Right hindlimb (tissue), 1 donor: ENCODE data around the gene NOXA1.
"Not testable (repeated sequence)": the region's sequence is repeated elsewhere in the genome, so short reads cannot be mapped to it uniquely, and the experiment has no call there.

ENCODE experiments used
- DNase-seq: peaks from one replicate; pipeline ENCODE4 v3.0.0-alpha.2; 2018

NOXA1 gene, protein sequence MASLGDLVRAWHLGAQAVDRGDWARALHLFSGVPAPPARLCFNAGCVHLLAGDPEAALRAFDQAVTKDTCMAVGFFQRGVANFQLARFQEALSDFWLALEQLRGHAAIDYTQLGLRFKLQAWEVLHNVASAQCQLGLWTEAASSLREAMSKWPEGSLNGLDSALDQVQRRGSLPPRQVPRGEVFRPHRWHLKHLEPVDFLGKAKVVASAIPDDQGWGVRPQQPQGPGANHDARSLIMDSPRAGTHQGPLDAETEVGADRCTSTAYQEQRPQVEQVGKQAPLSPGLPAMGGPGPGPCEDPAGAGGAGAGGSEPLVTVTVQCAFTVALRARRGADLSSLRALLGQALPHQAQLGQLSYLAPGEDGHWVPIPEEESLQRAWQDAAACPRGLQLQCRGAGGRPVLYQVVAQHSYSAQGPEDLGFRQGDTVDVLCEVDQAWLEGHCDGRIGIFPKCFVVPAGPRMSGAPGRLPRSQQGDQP

DNA sequence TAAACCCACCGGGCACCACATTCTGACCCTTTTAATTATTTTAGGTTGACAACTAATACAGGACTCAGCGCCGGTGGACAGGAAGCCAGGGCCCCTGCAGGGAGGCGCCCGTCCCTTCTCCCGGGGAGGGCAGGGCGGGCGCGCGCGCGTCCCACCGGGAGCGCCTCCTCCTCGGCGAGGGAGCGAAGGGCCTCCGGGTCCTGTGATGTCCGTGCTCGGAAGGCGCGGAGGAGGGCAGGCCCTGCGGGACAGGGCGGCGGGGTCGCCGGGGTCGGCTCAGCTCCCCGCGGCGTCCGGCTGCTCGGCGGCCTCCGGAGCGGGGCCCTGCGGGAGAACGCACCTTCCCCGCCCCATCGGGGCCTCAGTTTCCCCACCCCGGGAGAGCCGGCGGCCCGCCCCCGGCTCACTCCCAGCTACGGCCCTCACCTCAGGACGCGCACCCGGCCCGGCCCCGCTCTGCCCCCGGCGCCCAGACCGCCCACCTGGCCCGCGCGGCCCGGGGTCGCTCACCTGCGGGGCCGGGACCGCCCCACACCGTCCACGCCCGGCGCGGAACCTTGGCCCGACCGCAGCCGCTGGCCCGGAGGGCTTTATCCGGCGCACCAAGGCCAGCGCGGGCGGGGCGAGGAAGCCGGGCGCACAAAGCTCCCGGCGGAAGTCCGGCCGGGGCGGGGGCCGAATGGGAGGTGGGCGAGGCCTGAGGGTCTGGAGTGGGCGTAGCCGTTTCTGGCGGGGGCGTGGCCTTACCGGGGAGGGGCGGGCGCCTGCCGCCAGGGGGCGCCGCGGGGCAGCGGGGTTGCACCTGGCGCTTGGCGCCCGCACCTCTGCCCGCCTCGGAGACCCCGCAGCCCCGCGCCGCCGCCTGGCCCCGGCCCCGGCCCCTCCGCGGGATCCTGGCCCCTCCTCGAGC, at the start of gene NOXA1, which contains the start of gene EXD3:
Gene NOXA1, plus strand, starts transcription at position 790 of the 910 bp plus-strand sequence. CDS start 137 bp downstream, outside the sequence.
Gene EXD3, minus strand, starts transcription at position 559 of the 910 bp plus-strand sequence. CDS start 27,805 bp downstream, outside the sequence.
- DNase-seq, result peak; percentile 91

DNA sequence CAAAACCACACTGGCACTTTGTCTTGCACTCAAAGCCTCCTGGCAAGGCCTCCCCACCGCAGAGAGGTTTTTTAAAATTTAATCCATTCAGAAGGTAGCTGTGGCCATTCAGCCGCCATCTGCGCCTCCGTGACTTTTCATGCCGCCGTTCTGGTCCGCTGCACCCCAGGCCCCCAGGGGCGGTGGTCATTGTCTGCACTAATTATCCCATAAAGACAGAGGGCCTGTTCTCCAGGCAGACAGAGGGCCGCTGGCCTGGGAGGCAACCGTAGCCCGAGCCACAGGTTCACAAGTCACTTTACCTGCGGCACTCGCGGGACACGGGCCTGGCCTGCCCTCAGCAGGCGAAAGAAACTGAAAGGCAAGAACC, 49.6 kb upstream of the NOXA1 start:
- DNase-seq, result no peak

DNA sequence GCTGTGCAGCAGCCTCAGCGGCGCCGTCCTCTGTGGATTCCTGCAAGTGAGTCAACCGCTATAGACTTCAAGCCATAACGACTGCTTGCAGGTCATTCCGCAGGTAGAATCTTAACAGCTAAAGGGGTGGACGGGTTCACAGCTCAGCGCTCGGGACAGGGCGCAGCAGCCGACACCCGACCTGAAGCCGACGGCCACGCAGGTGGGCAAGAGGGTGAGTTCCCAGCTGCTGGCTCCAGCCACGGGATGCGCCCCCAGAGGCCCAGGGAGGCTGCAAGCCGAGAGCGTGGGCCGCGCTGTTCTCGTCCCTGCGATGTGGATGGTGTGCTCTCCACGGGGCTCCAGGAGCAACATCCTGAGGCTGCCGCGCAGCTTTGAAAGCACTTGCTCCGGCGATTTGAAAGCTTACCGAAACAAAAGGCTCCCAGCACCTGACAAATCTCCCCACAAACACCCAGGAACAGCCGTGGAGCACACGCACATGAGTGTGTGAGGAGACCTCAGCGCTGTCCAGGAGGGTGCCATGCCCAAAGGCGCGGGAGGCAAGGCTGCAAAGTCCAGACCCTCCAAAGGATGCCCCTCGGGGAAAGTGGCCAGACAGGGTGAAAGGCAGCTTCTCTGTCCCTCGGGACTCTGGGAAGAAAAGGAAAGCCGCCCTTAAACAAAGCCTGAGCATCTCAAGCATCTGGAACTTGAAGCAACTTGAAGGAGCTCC, 48.9 kb upstream of the NOXA1 start:
- peak; percentile 13 for DNase-seq

DNA sequence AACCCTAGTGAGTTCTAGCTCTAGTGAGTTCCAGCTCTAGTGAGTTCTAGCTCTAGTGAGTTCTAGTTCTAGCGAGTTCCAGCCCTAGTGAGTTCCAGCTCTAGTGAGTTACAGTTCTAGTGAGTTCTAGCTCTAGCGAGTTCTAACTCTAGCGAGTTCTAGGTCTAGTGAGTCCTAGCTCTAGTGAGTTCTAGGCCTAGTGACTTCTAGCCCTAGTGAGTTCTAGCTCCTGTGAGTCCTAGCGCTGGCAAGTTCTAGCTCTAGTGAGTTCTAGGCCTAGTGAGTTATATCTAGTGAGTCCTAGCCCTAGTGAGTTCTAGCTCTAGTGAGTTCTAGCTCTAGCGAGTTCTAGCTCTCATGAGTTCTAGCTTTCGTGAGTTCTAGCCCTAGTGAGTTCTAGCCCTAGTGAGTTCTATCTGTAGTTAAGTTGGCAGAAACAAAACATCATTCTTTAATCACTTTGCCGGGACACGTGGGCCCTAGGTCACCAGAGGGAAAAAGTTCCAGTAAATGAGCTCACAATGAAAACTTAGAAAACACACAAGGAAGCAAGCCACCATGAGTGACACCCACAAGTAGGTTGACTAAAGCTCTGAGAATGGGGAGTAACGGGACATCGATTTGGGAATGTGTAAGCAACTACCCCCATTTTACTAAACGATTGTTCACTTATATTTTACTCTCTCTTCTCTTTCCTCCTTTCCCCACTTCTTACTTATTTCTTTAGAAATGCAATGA, 47.7 kb upstream of the NOXA1 start:
- no peak for DNase-seq

DNA sequence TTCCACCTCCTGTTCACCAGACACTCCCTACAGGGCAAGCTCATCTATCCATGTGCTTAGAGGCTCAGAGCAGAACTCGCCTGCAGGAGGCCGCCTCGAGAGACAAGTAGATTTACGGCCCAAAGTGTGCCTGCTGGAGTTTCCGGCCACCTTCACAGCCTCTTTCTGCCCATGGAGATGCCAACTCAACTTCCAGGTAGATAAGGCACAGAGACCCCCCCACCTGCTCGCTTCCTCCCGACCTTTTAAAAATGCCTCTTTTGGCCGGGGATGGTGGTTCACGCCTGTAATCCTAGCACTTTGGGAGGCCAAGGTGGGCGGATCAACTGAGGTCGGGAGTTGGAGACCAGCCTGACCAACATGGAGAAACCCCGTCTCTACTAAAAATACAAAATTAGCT, 46.8 kb upstream of the NOXA1 start:
- DNase-seq, result no peak

DNA sequence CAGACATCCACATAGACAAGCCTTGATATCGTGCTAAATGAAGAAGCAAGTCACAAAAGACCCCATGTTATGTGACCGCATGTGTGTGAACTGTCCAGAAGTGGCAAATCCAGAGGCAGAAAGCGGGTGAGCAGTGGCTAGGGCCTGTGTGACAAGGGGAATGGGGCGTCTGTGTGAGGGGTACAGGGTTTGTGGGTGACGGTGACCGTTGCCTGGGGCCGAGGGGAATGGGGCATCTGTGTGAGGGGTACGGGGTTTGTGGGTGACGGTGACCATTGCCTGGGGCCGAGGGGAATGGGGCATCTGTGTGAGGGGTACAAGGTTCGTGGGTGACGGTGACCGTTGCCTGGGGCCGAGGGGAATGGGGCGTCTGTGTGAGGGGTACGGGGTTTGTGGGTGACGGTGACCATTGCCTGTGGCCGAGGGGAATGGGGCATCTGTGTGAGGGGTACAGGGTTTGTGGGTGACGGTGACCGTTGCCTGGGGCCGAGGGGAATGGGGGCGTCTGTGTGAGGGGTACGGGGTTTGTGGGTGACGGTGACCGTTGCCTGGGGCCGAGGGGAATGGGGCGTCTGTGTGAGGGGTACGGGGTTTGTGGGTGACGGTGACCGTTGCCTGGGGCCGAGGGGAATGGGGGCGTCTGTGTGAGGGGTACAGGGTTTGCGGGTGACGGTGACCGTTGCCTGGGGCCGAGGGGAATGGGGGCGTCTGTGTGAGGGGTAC, 44.3 kb upstream of the NOXA1 start:
- not testable (repeated sequence) for DNase-seq

DNA sequence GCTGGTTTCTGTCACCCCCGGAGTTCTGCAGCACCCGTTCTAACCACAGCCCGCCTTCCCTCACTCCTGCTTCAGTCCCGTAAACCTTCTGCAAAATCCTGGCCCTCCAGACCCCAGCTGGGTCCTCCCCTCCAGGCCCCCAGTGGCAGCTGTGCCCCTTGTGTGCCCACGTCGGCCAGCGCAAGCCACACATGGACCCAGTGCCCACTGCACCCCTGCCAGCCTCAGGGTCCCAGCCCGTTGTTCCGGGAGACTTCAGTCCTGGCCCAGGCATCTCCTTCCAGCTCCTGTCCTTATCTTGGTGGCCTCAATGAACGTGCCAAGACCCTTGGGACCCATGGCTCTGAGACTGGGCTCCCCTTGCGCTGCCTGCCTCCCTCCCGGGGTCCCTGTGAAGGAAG, 43.4 kb upstream of the NOXA1 start:
- peak; percentile 10 for DNase-seq

DNA sequence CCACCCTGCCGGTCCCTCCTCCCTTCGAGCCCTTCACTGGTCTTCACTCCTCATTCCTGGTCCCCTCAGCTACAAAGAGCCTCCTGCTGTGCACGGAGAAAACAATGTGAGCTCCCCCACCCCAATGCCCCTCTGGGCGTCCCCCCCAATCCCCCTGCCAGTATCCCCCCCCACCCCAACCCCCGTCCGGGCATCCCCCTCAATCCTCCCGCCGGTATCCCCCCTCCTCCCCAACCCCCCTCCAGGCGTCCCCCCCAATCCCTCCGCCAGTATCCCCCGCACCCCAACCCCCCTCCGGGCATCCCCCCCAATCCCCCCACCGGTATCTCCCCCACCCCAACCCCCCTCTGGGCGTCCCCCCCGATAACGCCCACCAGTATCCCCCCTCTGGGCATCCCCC, 43.0 kb upstream of the NOXA1 start:
- no peak for DNase-seq

DNA sequence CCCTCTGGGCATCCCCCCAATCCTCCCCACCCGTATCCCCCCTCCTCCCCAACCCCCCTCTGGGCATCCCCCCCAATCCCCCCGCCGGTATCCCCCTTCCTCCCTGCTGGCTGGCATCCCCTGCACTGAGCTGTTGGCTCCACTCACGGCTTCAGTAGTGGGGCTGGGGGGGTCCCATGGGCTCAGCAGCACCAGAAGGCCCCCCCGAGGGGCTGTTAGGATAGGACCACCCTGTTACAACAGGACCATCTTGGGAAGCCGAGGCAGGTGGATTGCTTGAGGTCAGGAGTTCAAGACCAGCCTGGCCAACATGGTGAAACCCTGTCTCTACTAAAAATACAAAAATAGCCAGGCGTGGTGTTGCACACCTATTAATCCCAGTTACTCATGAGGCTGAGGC, 42.6 kb upstream of the NOXA1 start:
- DNase-seq, result no peak

DNA sequence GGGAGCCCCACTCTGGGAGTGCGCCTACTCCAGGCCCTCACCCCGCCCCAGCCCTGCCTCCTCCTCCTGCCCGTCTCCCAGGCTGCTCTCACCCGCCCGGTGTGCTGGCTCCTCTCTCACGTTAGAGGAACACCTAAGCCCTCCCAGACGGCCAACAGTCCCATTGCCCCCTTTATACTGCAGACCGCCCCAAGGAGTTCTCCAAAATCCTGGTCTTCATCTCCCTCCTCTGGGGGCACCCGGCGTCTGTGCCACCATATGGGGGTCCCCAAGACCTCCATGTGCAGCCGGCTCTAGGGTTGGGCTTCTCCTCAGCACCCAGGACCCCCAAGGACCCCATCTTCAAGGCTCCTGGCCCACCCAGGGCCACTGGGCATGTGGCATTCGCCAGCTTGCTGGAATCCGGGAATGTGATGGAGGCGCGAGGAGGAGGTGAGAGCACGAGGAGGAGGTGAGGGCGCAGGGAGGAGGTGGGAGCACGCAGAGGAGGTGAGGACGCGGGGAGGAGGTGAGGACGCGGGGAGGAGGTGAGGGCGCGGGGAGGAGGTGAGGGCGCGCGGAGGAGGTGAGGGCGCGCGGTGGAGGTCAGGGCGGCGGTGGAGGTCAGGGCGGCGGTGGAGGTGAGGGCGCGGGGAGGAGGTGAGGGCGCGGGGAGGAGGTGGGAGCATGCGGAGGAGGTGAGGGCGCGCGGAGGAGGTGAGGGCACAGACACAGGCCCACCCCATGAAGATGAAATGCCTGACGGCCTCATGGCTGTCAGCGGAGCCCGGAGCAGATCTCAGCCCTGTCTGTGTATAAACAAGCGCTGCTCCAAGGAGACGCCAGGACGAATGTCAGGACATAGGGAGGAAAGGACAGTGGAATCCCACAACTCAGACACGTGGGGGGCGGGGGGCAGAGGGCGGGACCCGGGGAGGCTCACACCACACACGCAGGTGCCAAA, 41.4 kb upstream of the NOXA1 start:
- peak; percentile 12 for DNase-seq

DNA sequence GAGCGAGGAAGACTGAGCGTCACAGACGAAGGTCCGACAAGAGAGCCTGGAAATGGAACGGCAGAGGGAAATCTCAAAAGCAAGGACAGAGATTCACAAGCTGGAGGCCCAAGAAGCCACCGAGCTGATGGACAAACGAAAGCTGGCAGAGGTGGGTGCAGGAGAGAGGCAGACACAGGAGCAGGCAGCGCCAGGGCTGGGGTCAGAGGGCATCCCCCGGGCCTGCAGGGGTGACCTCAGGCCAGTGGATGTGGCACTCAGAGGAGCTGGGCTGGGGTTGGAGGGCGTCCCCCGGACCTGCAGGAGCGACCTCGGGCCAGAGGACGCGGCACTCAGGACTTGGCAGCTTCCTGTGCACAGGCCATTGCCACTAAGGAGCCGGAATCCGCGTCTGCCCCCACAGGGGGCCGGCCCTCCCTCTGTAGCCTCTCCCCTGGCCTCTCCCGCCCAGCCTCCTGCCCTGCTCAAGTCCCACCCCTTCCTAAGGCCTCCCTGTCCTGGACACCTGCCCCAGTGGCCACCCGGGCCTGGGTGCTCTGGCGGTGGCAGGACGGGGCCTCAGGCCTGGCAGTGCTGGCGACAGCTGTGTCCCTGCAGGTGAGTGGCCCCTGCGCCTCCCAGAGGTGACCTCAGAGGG, 40.6 kb upstream of the NOXA1 start:
- DNase-seq, result peak; percentile 19

DNA sequence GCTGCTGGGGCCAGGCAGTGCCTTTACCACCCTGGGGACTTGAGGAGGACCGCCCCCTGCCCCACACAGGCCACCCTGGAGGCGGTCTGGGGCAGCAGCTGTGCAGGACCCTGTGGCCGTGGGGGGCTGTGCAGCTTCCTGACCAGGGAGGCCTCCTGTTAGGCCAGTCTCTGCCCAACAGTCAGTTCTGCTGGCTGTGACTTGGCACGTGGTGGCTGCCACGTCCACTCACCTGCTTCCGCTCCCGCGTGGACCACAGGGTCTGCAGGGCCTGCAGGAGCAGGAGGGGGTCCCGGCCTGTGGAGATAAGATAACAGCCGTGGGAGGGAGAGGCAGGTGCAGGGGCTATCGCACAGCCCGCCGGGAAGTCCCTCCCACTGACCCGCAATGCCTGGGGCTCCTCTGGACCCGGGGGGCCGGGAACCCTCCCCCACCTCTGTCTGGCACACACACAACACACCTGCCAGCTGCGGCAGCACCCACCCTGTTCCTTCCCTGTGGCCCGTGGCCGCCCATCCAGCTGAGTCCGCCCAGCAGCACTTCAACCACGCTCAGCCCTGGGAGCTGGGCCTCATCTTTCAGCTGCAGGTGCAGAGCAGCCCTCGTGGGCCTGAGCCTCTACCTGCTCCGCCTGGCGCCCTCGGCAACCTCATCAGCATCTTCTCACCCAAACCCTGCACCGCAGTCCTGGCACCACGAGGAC, 40.0 kb upstream of the NOXA1 start:
- DNase-seq, result peak; percentile 14

DNA sequence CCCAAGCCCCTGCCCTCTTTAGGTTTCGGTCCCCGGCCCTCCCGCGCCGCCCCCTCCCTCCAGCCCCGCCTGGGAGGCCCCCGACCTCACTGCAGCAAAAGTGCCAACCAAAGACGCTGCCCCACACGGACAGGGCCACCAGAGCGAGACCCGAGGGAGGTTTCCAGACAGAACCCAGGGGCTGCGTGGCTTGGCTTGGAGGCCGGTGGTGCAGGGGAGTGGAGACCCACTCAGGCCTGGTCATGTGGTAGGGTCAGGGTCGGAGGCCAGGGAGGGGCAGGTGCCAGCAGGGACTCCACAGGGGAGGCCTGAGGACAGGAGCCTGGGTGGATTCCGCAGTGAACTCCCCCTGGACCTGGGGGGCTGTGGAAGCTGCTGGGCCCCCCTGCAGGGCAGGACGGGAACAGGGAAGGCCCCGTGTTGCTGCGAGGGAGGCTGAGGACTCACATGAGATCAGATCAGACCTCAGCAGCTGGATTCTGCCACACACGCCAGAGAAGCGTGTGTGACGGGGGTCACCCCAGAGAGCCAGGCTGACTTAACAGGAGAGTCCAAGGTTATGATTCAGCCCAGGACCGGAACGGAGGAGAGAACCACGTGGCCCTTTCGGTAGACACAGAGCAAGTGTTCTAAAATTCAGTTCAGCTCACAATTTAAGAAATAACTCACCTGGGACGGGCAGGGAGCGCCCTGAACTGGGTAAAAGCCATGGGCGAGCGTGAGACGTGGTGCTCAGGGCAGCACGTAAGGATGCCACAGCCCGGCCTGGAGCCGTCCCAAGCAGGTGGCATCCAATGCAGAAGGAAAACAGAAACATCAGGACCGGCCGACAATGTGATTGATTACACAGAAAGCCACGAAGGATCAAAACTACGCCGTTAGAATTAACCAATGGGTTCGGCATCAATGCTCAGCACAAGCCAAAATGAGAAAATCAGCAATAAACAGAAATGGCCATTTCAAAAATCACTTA, 39.1 kb upstream of the NOXA1 start:
- peak; percentile 14 for DNase-seq

DNA sequence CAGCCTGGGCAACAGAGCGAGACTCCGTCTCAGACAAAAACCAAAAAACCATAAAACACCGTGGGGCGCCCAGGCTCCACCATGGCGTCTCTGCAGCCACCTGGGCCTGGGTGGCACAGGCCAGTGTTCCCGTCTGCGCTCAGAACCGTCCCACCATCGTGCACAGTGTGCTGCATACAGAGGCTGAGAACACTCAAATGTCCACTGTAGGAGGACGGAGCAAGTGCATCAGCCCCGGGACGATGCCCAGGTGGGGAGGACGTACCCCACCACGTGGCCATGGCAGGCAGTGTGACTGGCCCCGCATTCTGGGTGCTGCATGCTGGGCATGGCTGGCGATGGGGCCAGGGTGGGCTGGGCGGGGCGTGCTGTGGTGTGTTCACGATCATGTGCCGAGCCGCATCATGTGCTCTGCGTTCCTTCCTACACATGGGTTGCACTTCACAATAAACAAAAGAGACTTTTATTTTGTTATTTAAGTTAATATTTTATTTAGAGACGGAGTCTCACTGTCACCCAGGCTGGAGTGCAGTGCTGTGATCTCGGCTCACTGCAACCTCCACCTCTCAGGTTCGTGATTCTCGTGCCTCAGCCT, 38.0 kb upstream of the NOXA1 start:
- peak; percentile 6 for DNase-seq

DNA sequence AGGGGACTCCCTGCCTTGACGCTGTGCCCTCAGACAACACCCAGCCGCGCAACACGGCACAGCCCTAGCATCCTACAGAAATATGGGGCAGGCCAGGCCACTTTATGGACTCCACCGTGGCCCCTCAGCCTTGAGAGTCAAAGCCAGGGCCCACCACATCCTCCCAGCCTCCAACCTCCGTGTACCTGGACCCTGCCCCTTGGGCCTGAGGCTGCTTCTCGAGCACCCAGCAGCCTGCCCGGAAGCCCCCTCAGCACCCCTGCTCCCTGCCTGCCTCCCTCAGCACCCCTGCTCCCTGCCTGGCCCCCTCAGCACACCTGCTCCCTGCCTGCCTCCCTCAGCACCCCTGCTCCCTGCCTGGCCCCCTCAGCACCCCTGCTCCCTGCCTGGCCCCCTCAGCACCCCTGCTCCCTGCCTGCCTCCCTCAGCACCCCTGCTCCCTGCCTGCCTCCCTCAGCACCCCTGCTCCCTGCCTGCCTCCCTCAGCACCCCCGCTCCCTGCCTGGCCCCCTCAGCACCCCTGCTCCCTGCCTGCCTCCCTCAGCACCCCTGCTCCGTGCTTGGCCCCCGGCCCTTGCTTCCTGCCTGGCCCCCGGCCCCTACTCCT, 36.6 kb upstream of the NOXA1 start:
- not testable (repeated sequence) for DNase-seq

DNA sequence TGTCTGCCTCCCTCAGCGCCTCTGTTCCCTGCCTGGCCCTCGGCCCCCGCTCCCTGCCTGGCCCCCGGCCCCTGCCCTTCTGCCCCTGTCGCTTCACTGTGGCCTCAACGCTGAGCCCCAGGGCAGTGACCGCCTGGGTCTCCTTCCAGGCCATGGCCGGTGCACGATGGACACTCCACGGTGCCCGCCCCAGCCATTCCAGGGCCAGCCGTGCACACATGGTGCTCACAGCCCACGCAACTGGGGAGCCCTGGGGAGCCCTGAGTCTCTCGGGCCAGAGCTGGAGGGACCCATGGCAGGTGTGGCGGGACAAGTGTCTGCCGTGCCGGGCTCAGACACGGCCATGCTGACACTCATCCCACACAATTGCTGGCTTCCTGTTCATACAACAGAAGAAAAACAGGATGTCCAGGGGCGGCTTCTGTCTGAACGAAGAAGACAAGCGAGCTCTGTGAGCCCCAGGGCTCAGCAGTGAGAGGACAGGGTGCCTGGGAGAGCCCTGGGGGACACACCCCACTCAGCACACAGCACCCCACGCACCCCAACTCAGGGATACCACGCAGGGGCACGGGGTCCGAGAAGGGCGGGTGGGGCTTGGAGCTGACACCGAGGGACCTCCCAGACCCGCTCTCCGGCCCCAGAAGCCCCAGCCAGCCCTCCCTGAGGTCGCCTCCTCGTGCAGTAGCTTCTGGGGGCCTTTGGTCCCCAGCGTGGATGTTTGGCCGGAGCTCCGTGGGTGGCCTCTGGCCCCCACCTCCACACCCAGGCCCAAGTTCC, 35.9 kb upstream of the NOXA1 start:
- no peak for DNase-seq
